BE2C (cell line): ENCODE results near the gene DYNC2H1.

Experiments used
- DNase-seq: peaks from one replicate; pipeline ENCODE4 v3.0.0-alpha.2; 2020
- H3K27me3 ChIP-seq: fragments of 250-450 bp; sonication (Bioruptor Pico); 2 replicates; pipeline ENCODE4 v1.5.1; 2020; ENCODE audit warnings: mild to moderate bottlenecking
- H3K36me3 ChIP-seq: fragments of 250-450 bp; sonication (Bioruptor Pico); 2 replicates; pipeline ENCODE4 v1.5.1; 2020; ENCODE audit warnings: mild to moderate bottlenecking
- H3K4me1 ChIP-seq: fragments of 250-450 bp; sonication (Bioruptor Pico); 2 replicates; pipeline ENCODE4 v1.5.1; 2020
- H3K4me3 ChIP-seq: 2 replicates; pipeline ENCODE4 v1.5.1; 2011; ENCODE audit warnings: low read depth, low read length
- H3K9me3 ChIP-seq: fragments of 250-450 bp; sonication (Bioruptor Pico); 2 replicates; pipeline ENCODE4 v1.5.1; 2020
- CTCF ChIP-seq: IDR thresholded peaks from 2 replicates; pipeline ENCODE4 v1.5.1; 2012; ENCODE audit warnings: mild to moderate bottlenecking, low read depth, low read length

The DYNC2H1 gene

GRCh38 chr11:103471546-103471945 is 362.3 kb downstream of the DYNC2H1 start:
- H3K9me3 ChIP-seq, result no peaks in the 10 kb centered on the region

DNA sequence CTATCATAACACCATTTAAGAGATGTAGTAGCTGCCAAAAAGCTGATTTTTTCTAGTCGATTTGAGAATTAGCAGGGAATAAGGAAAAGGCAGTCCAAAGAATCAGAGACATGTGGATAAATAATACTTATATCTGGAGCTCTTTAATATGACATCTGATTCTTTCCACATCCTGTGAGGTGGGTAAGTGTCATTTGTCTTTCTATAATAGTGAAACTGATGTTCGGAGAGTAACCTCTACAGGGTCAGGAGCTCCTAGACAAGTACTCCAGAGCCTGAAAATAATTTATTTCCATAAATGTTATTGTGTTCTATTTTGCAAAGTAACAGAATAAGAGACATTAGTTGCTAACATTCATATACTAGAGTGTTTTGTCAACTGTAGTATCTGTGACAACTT is 367.6 kb downstream of the DYNC2H1 start:
- no peak for DNase-seq
- no peak for TF ChIP-seq CTCF
- Histone ChIP-seq H3K4me3 (no peak overlapping the region), H3K4me1 (peaks cover 2% of the 10 kb centered on the region; the same call in 1 of the 2 replicates), H3K9me3 (no peaks in the 10 kb centered on the region), H3K36me3 (no peaks in the 10 kb centered on the region; the same call in none of the 2 replicates), H3K27me3 (no peaks in the 10 kb centered on the region)

More at GRCh38 chr11:103471546-103471945, 362.3 kb downstream of the DYNC2H1 start:
- Histone ChIP-seq H3K4me1 (no peaks in the 10 kb centered on the region; the same call in 1 of the 2 replicates), H3K4me3 (no peak overlapping the region), H3K27me3 (no peaks in the 10 kb centered on the region), H3K36me3 (no peaks in the 10 kb centered on the region; the same call in none of the 2 replicates)
- DNase-seq, result peak; percentile 9
- no peak for TF ChIP-seq CTCF

GRCh38 chr11:103480421-103480820 is 371.2 kb downstream of the DYNC2H1 start:
- H3K4me1 ChIP-seq, result peaks cover 7% of the 10 kb centered on the region; the same call in 1 of the 2 replicates
- no peak overlapping the region for H3K4me3 ChIP-seq
- H3K9me3 ChIP-seq, result no peaks in the 10 kb centered on the region
- H3K36me3 ChIP-seq, result no peaks in the 10 kb centered on the region
- TF ChIP-seq CTCF, result no peak
- no peak for DNase-seq
- H3K27me3 ChIP-seq, result no peaks in the 10 kb centered on the region

GRCh38 chr11:103483996-103484395 is 374.8 kb downstream of the DYNC2H1 start:
- Histone ChIP-seq H3K36me3 (no peaks in the 10 kb centered on the region; the same call in 1 of the 2 replicates), H3K27me3 (no peaks in the 10 kb centered on the region), H3K4me1 (peaks cover 7% of the 10 kb centered on the region; the same call in 1 of the 2 replicates), H3K4me3 (no peak overlapping the region), H3K9me3 (no peaks in the 10 kb centered on the region)
- TF ChIP-seq CTCF, result no peak
- no peak for DNase-seq

DNA sequence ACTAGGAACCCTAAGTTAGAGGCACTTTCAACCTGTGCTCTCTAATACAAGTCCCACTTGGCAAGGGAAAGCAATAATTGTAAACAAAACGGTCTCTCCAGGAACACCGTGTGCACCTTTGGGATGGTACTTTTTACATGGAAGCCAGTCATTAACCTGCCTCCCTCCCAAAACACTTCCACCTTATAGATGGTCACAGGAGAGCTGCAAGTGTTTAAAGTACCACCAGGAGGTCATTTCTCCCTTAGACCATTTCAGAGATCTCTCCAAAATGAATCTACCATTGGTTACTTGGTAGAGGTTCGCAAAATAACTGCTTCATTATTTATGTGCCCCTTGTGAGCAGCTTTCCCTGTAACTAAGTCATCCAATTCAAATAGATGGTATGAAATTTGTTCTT is 375.3 kb downstream of the DYNC2H1 start:
- TF ChIP-seq CTCF, result 0 out of 2 replicates have a peak, but pooled peaks have one; percentile 3
- no peaks in the 10 kb centered on the region for H3K9me3 ChIP-seq
- DNase-seq, result no peak
- no peaks in the 10 kb centered on the region; the same call in 1 of the 2 replicates for H3K36me3 ChIP-seq
- peaks cover 7% of the 10 kb centered on the region; the same call in 1 of the 2 replicates for H3K4me1 ChIP-seq
- no peak overlapping the region for H3K4me3 ChIP-seq
- no peaks in the 10 kb centered on the region for H3K27me3 ChIP-seq

DNA sequence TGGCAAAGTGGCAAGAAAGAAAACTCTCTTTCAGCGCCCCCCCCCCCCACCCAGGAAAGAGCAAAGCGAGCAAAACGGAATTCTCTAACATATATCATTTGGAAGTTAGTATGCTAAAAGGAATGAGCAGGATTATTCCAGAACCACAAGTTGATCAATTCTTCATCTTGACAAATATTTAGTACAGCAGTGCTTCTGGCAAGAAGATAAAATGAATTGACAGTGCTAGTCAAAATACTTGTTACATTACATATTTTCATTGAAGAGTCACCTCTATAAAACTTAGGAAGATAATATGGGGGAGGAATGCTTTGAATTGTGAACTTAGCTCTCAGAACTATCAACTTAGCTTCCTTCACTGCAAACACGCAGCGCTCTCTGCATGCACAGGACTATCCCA is 377.4 kb downstream of the DYNC2H1 start:
- H3K27me3 ChIP-seq, result no peaks in the 10 kb centered on the region
- no peak for TF ChIP-seq CTCF
- DNase-seq, result no peak

More for the DNA sequence above, 377.4 kb downstream of the DYNC2H1 start:
- H3K4me1 ChIP-seq, result peaks cover 5% of the 10 kb centered on the region; the same call in 1 of the 2 replicates
- H3K36me3 ChIP-seq, result no peaks in the 10 kb centered on the region; the same call in 1 of the 2 replicates
- H3K9me3 ChIP-seq, result no peaks in the 10 kb centered on the region
- no peak overlapping the region for H3K4me3 ChIP-seq
